Neural progenitor cell (in vitro differentiated cells): ENCODE results near the gene KIF24. TPM values are rescaled to one million over a fixed set of nuclear protein-coding genes. Genes with fewer than 3 reads are reported as not detected.

Experiments used
- DNase-seq: peaks from one replicate; pipeline ENCODE4 v3.0.0-alpha.2; 2016; ENCODE audit warnings: low spot score
- H2AFZ ChIP-seq: fragments of 200-600 bp; sonication (generic); replicated peaks from 2 replicates; pipeline ENCODE4 v1.6.1; 2016; ENCODE audit warnings: antibody characterized with exemption
- H3F3A ChIP-seq: fragments of 200-600 bp; sonication (generic); 2 replicates; pipeline ENCODE4 v1.6.1; 2016; ENCODE audit warnings: antibody characterized with exemption, low read depth
- H3K27ac ChIP-seq: fragments of 200-600 bp; sonication (generic); 2 replicates; pipeline ENCODE4 v1.5.1; 2016; ENCODE audit warnings: mild to moderate bottlenecking
- H3K27me3 ChIP-seq: fragments of 200-600 bp; sonication (generic); 2 replicates; pipeline ENCODE4 v1.6.1; 2016; ENCODE audit warnings: mild to moderate bottlenecking, moderate library complexity
- H3K36me3 ChIP-seq: fragments of 200-600 bp; sonication (generic); 2 replicates; pipeline ENCODE4 v1.5.1; 2016
- H3K4me1 ChIP-seq: fragments of 200-600 bp; sonication (generic); 2 replicates; pipeline ENCODE4 v1.6.1; 2016; ENCODE audit warnings: mixed run types
- H3K4me2 ChIP-seq: fragments of 200-600 bp; sonication (generic); 2 replicates; pipeline ENCODE4 v1.6.1; 2016
- H3K4me3 ChIP-seq: fragments of 200-600 bp; sonication (generic); 2 replicates; pipeline ENCODE4 v1.5.1; 2016
- H3K79me2 ChIP-seq: fragments of 200-600 bp; sonication (generic); 2 replicates; pipeline ENCODE4 v1.6.1; 2016; ENCODE audit warnings: low read depth
- H3K9ac ChIP-seq: fragments of 200-600 bp; sonication (generic); 2 replicates; pipeline ENCODE4 v1.6.1; 2016
- H3K9me3 ChIP-seq: fragments of 200-600 bp; sonication (generic); 2 replicates; pipeline ENCODE4 v1.5.1; 2016; ENCODE audit warnings: low read depth
- H4K20me1 ChIP-seq: fragments of 200-600 bp; sonication (generic); 2 replicates; pipeline ENCODE4 v1.6.1; 2016; ENCODE audit warnings: low read depth
- H3K27ac Mint-ChIP-seq: 3 replicates; pipeline ENCODE4 v1.8.0; 2021; ENCODE audit warnings: mixed read lengths
- H3K27me3 Mint-ChIP-seq: 2 replicates; pipeline ENCODE4 v1.8.0; 2022; ENCODE audit warnings: low read depth, mild to moderate bottlenecking, inconsistent platforms, moderate library complexity, mixed read lengths; ENCODE audit not compliant: insufficient read depth
- H3K36me3 Mint-ChIP-seq: 3 replicates; pipeline ENCODE4 v1.8.0; 2021; ENCODE audit warnings: mixed read lengths
- H3K4me1 Mint-ChIP-seq: 3 replicates; pipeline ENCODE4 v1.8.0; 2021; ENCODE audit warnings: mixed read lengths
- H3K4me3 Mint-ChIP-seq: 3 replicates; pipeline ENCODE4 v1.8.0; 2021; ENCODE audit warnings: mild to moderate bottlenecking, moderate library complexity, mixed read lengths
- H3K9me3 Mint-ChIP-seq: 3 replicates; pipeline ENCODE4 v1.8.0; 2020; ENCODE audit warnings: mixed read lengths
- CTCF ChIP-seq: fragments of 200-600 bp; sonication (generic); IDR thresholded peaks from 2 replicates; pipeline ENCODE4 v1.5.1; 2017; ENCODE audit warnings: antibody characterized with exemption, mild to moderate bottlenecking
- EZH2 ChIP-seq: fragments of 200-600 bp; sonication (generic); IDR thresholded peaks from 2 replicates; pipeline ENCODE4 v1.6.1; 2017; ENCODE audit warnings: antibody characterized with exemption, mild to moderate bottlenecking, moderate library complexity
- EZH2phosphoT487 ChIP-seq: fragments of 200-600 bp; sonication (generic); IDR thresholded peaks from 2 replicates; pipeline ENCODE4 v1.6.1; 2017; ENCODE audit warnings: antibody characterized with exemption
- total RNA-seq: library from RNA; depleted of rRNA; stranded (reverse); fragments of >200 nt; gene quantifications from 2 replicates; pipeline ENCODE4 v1.2.3, GENCODE V29; 2015; ENCODE audit warnings: low replicate concordance

Gene KIF24
- total RNA-seq, 1 donor from 2014 or later, result 9.4 TPM

DNA sequence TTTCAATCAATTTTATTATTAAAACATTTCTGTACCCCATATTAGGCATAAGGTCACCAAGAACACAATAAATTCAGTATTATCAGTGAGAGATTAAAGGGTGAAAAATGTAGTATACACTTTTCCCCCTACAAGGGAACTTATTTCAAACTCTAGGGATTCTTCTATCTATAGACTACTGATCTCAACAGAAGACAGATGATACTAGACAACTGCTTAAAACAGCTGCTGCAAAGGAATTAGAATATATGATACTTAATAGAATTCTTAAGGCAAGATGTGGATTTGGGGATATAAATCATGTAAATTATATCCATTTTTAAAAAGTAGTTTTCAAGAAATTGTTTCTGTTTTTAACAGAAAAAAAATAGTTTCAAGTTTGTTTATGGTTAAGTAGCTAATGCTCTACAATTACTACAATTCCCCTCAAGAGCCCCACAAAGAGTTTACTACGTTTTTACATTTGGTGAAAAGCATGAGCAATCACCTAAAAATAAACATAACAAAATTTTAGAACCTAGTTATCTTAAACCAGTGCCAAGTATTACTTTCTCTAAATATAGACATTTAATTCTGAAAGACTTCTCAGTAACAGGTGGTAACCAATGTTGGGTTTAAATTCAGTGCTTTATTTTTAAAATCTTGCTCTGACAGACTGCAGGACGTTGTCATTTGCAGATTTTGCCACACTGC, 6.0 kb downstream of the KIF24 start:
- H2AFZ ChIP-seq, result no peak overlapping the region
- no peak overlapping the region for H3K27ac Mint-ChIP-seq
- no peaks in the 10 kb centered on the region for H3K27me3 Mint-ChIP-seq

GRCh38 chr9:34321451-34321850, 7.6 kb downstream of the KIF24 start:
- H3K9me3 ChIP-seq, result no peaks in the 10 kb centered on the region
- H3K27ac ChIP-seq, result no peak overlapping the region
- H3K4me1 ChIP-seq, result no peaks in the 10 kb centered on the region
- Mint-ChIP-seq H3K27me3 (no peaks in the 10 kb centered on the region), H3K27ac (no peak overlapping the region), H3K36me3 (peaks cover 3% of the 10 kb centered on the region), H3K9me3 (no peaks in the 10 kb centered on the region), H3K4me3 (no peak overlapping the region), H3K4me1 (peaks cover 6% of the 10 kb centered on the region)
- no peak overlapping the region for H3K9ac ChIP-seq
- TF ChIP-seq EZH2phosphoT487, result no peak
- no peak for TF ChIP-seq EZH2
- TF ChIP-seq CTCF, result no peak
- no peak overlapping the region for H2AFZ ChIP-seq
- H3K4me2 ChIP-seq, result no peak overlapping the region
- no peaks in the 10 kb centered on the region for H3K27me3 ChIP-seq
- H3F3A ChIP-seq, result no peaks in the 10 kb centered on the region
- DNase-seq, result no peak
- H4K20me1 ChIP-seq, result no peaks in the 10 kb centered on the region
- no peaks in the 10 kb centered on the region for H3K36me3 ChIP-seq
- peaks cover 17% of the 10 kb centered on the region for H3K79me2 ChIP-seq
- no peak overlapping the region for H3K4me3 ChIP-seq

More for the DNA sequence above, 6.0 kb downstream of the KIF24 start:
- H3K4me3 ChIP-seq, result no peak overlapping the region
- H4K20me1 ChIP-seq, result no peaks in the 10 kb centered on the region
- H3F3A ChIP-seq, result no peaks in the 10 kb centered on the region
- no peaks in the 10 kb centered on the region for H3K36me3 ChIP-seq
- peaks cover 16% of the 10 kb centered on the region for H3K4me1 Mint-ChIP-seq
- peaks cover under 1% of the 10 kb centered on the region for H3K36me3 Mint-ChIP-seq
- H3K9me3 Mint-ChIP-seq, result no peaks in the 10 kb centered on the region
- peaks cover 5% of the 10 kb centered on the region for H3K4me1 ChIP-seq
- no peak overlapping the region for H3K9ac ChIP-seq
- no peak for DNase-seq
- H3K27me3 ChIP-seq, result no peaks in the 10 kb centered on the region
- no peaks in the 10 kb centered on the region for H3K9me3 ChIP-seq
- H3K4me3 Mint-ChIP-seq, result no peak overlapping the region
- H3K79me2 ChIP-seq, result peaks cover 30% of the 10 kb centered on the region
- H3K4me2 ChIP-seq, result no peak overlapping the region
- H3K27ac ChIP-seq, result no peak overlapping the region
- TF ChIP-seq CTCF, result no peak
- no peak for TF ChIP-seq EZH2
- TF ChIP-seq EZH2phosphoT487, result no peak

DNA sequence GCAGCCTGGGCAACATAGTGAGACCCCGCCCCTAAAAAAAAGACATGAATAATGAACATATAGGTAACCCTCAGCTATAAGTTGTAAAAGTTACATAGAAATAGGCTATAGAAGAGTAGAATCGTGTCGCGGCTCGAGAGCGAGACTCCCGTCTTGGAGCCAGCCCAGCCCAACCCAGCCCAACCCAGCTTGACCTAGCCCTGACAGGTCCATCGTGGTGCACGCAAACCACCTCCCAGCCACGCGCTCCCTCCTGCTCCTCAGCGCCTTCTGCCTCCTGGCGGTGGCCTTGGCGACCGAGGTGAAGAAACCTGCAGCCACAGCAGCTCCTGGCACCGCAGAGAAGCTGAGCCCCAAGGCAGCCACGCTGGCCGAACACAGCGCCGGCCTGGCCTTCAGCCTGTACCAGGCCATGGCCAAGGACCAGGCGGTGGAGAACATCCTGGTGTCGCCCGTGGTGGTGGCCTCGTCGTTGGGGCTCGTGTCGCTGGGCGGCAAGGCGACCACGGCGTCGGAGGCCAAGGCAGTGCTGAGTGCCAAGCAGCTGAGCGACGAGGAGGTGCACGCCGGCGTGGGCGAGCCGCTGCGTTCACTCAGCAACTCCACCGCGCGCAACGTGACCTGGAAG, 10.8 kb downstream of the KIF24 start:
- H3K9ac ChIP-seq, result no peak overlapping the region
- Mint-ChIP-seq H3K4me1 (no peaks in the 10 kb centered on the region), H3K27ac (no peak overlapping the region), H3K27me3 (no peaks in the 10 kb centered on the region), H3K36me3 (peaks cover 5% of the 10 kb centered on the region), H3K4me3 (no peak overlapping the region), H3K9me3 (no peaks in the 10 kb centered on the region)
- DNase-seq, result no peak
- H2AFZ ChIP-seq, result no peak overlapping the region
- no peaks in the 10 kb centered on the region for H3K27me3 ChIP-seq
- H3K79me2 ChIP-seq, result peaks cover 1% of the 10 kb centered on the region
- H3K9me3 ChIP-seq, result no peaks in the 10 kb centered on the region
- TF ChIP-seq EZH2 (no peak), CTCF (no peak), EZH2phosphoT487 (no peak)
- no peak overlapping the region for H3K4me3 ChIP-seq
- no peaks in the 10 kb centered on the region for H4K20me1 ChIP-seq
- H3K27ac ChIP-seq, result no peak overlapping the region
- no peaks in the 10 kb centered on the region for H3F3A ChIP-seq
- no peaks in the 10 kb centered on the region for H3K4me1 ChIP-seq
- no peaks in the 10 kb centered on the region for H3K36me3 ChIP-seq
- H3K4me2 ChIP-seq, result no peak overlapping the region
